COLO668 (cell line): Measurements from ENCODE around the gene HAUS5.
"Not testable (repeated sequence)": the region's sequence is repeated elsewhere in the genome, so short reads cannot be mapped to it uniquely, and the experiment has no call there.

Experiments
- DNase-seq: peaks from one replicate; lab custom pipeline; 2025; ENCODE audit not compliant: unreplicated experiment; lab: John Stamatoyannopoulos, UW

Gene HAUS5

GRCh38 chr19:35607170-35607569, 5.4 kb upstream of the HAUS5 start:
- not testable (repeated sequence) for DNase-seq

GRCh38 chr19:35607661-35608060, 4.9 kb upstream of the HAUS5 start:
- no peak for DNase-seq

GRCh38 chr19:35608251-35608650, 4.3 kb upstream of the HAUS5 start:
- DNase-seq = no peak

GRCh38 chr19:35609851-35610353, 2.6 kb upstream of the HAUS5 start:
- no peak for DNase-seq

GRCh38 chr19:35612224-35612558, 344 bp upstream of the HAUS5 start:
- DNase-seq = no peak

- no peak for DNase-seq
These were observed 1.0 kb downstream of the HAUS5 start for GRCh38 chr19:35613574-35613973.

GRCh38 chr19:35615036-35615435, 2.5 kb downstream of the HAUS5 start:
- no peak for DNase-seq

- no peak for DNase-seq
These were observed 6.3 kb downstream of the HAUS5 start for GRCh38 chr19:35618857-35619256.

GRCh38 chr19:35619290-35619923, 6.9 kb downstream of the HAUS5 start:
- DNase-seq = no peak

GRCh38 chr19:35620001-35620400, 7.5 kb downstream of the HAUS5 start:
- no peak for DNase-seq

GRCh38 chr19:35621708-35622107, 9.2 kb downstream of the HAUS5 start:
- DNase-seq = no peak

- no peak for DNase-seq
These were observed 10.2 kb downstream of the HAUS5 start for GRCh38 chr19:35622750-35623149.

- DNase-seq = no peak
These were observed 10.9 kb downstream of the HAUS5 start for GRCh38 chr19:35623327-35624010.

GRCh38 chr19:35628264-35628564, 15.7 kb downstream of the HAUS5 start:
- no peak for DNase-seq

- peak; percentile 94 for DNase-seq
These were observed 16.2 kb downstream of the HAUS5 start, which contains the start of gene RBM42 for GRCh38 chr19:35628565-35629331. RBM42 (plus strand) TSS chr19:35629036; CDS start chr19:35629154, 118 bp downstream.

GRCh38 chr19:35629332-35629633, 16.7 kb downstream of the HAUS5 start:
- DNase-seq = no peak

- no peak for DNase-seq
These were observed 21.3 kb downstream of the HAUS5 start for GRCh38 chr19:35633727-35634440.

- no peak for DNase-seq
These were observed 24.1 kb downstream of the HAUS5 start for GRCh38 chr19:35636651-35637050.

- DNase-seq = no peak
These were observed 24.6 kb downstream of the HAUS5 start for GRCh38 chr19:35637165-35637564.

GRCh38 chr19:35639321-35639639, 26.7 kb downstream of the HAUS5 start:
- no peak for DNase-seq

- DNase-seq = no peak
These were observed 27.3 kb downstream of the HAUS5 start for GRCh38 chr19:35639863-35640262.
